HuH-7 (cell line): ENCODE results near the gene LHFPL2.
A peak's percentile ranks its signal among the peaks of the same experiment; 100 is the strongest.
"Not testable (repeated sequence)": the region's sequence is repeated elsewhere in the genome, so short reads cannot be mapped to it uniquely, and the experiment has no call there.

ENCODE experiments used
- DNase-seq: peaks from one replicate; pipeline ENCODE4 v3.0.0; 2011; ENCODE audit warnings: low spot score

LHFPL2 gene

GRCh38 chr5:78648359-78649210 lies at the start of gene LHFPL2:
TSS of gene LHFPL2 (minus strand) at chr5:78648772. CDS start at chr5:78510213, 138,559 bp downstream.
- DNase-seq, result peak; percentile 74

DNA sequence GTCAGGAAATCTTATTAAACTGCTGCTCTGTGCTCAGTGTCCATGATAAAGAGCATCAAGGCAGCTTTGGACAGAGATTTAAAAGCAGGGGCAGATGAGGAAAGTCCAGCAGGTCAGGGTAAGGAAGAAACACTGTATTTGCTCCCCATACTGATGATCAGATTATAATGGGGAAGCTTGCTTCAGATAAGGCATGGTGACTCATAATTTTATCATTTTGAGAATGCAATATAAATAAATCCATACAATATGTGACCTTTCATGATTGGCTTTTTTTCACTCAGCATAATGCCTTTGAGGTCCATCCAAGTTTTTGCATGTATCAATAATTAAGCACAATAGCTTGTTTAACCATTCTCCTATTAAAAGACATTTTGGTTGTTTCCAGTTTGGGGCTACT lies 48.1 kb upstream of the LHFPL2 start:
- DNase-seq, result no peak

- not testable (repeated sequence) for DNase-seq
Observed at GRCh38 chr5:78696052-78696451, 47.5 kb upstream of the LHFPL2 start.

DNA sequence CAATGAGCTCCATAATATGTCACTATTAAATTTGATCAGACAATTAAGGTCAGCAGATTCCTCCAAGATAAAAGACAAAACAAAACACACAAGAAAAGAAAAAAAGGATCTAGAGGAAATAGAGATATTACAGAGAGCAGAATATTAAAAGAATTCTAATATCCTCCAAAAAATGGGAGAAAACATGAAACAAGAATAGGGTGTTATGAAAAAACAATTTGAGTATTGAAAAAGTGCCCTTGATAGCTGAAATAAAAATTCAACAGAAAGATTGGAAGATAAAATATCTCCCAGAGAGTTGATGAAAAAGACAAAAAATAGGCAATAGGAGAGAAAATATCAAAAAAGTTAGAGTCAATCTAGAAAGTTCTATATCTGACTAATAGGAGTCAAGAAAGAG lies 44.8 kb upstream of the LHFPL2 start:
- no peak for DNase-seq

DNA sequence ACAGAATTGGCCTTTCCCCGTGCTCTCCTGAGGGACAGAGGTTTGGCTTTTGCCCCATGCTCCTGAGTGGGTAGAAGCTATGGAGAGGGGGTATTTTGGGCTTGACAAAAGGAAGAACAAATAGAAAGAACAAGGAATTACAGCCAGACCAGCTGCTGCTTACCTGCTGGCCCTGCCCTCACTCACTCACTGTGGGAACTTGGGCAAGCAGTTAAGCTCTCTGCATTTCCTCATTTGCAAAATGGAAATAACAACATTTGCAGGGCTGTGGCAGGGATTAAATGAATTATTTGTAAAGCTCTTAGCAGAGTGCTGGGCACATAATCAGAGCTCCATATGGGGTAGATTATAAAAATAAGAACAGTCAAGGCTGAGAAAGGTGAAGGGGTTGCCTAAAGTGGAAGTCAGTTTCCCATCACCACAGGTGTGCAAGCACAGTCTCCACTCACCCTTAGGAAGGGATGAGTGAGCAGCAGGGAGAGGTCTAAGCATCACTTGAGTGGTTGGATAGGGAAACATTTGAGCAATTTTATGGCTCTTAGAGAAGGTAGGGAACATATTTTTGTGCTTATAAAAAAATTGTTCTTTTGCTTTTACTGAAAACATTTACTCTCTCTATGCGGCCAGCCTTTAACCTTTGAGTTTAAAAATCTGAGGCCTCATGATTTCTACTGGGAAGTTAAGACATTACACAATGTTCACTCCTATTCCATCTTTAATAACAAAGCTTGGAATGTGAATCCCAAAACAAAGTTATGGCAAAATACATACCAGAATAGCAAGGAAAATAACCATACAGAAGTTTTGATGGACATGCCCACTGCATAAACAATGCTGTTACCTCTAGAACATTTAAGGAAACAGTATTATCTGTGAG lies 42.8 kb upstream of the LHFPL2 start:
- no peak for DNase-seq

- DNase-seq, result no peak
Observed at GRCh38 chr5:78690253-78690972, 41.8 kb upstream of the LHFPL2 start.

DNA sequence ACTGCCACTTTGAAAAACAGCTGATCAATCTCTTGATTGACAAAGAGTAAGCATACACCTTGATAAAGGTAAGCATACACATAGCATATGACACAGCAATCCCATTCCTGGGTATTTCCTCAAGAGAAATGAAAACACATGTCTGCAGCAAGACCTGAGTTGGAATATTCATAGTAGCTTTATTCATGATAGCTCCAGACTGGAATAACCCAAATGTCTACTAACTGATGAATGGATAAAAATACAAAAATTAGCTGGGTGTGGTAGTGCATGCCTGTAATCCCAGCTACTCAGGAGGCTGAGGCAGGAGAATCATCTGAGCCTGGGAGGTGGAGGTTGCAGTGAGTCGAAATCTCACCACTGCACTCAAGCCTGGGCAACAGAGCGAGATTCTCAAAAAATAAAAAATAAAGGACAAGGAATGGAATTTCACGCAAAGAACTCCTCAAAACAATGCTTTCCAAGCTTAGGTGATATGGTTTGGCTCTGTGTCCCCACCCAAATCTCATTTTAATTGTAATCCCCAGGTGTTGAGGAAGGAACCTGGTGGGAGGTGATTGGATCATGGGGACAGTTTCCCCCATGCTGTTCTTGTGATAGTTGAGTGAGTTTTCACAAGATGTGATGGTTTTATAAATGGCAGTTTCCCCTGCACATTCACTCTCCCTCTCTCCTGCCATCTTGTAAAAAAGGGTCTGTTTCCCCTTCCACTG lies 41.1 kb upstream of the LHFPL2 start:
- no peak for DNase-seq

DNA sequence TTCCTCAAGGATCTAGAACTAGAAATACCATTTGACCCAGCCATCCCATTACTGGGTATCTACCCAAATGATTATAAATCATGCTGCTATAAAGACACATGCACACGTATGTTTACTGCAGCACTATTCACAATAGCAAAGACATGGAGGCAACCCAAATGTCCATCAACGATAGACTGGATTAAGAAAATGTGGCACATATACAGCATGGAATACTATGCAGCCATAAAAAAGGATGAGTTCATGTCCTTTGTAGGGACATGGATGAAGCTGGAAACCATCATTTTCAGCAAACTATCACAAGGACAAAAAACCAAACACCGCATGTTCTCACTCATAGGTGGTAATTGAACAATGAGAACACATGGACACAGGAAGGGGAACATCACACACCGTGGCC lies 38.9 kb upstream of the LHFPL2 start:
- DNase-seq, result not testable (repeated sequence)

DNA sequence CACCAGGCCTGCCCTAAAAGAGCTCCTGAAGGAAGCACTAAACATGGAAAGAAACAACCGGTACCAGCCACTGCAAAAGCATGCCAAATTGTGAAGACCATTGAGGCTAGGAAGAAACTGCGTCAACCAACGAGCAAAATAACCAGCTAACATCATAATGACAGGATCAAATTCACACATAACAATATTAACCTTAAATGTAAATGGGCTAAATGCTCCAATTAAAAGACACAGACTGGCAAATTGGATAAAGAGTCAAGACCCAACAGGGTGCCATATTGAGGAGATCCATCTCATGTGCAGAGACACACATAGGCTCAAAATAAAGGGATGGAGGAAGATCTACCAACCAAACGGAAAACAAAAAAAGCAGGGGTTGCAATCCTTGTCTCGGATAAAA lies 35.3 kb upstream of the LHFPL2 start:
- DNase-seq, result not testable (repeated sequence)

DNA sequence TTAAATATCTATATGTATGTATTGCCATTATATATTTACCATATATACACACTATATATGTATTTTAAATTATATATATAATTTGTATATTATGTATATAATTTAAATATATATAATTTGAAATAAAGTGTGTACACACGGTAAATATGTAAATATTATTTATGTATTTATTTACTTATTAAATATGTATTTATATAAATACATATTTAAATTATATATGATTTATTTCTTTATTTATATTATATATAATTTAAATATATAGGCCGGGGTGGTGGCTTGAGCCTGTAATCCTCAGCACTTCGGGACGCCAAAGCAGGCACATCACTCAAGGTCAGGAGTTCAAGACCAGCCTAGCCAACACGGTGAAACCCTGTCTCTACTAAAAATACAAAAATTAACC lies 31.3 kb upstream of the LHFPL2 start:
- DNase-seq, result no peak

DNA sequence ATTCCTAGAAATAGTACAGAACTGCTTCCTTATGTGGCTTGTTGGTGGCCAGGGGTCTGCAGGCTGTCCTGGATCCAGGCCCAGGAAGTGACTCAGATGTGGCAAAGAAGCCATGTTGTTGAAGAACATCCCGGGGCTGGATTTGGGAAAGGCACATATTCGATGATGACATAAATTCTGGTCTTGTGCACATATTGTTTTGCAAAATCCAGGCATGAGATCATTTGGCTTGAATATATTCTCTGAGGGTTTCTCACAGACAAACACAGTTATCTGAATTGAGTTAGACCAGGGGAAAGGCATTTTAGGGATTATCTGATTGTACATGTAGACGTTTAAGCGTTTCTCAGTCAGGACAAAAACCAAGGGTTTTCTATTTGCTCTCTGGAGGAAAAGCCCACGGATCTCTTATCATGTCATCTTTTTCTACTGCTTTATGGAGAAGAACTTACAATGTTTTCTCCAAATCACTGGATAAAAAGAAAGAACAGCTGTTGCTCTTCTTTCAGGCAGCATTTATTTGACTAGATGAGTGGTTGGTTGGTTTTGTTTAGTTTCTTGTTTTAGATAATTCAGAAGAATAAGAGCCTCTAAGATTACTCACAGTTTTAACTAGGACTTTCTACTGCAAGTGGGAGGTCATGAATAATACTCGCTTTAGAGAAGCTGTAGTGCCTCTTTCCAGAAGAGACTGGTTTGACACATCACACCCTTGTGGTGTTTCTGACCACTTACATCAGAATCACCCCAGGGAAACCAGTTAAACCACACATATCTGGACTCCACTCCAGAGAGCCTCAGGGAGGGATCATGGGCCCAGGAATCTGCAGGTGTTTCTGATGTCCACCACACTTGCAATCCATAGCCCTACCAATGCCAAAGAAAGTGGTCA lies 29.5 kb upstream of the LHFPL2 start:
- DNase-seq, result no peak

DNA sequence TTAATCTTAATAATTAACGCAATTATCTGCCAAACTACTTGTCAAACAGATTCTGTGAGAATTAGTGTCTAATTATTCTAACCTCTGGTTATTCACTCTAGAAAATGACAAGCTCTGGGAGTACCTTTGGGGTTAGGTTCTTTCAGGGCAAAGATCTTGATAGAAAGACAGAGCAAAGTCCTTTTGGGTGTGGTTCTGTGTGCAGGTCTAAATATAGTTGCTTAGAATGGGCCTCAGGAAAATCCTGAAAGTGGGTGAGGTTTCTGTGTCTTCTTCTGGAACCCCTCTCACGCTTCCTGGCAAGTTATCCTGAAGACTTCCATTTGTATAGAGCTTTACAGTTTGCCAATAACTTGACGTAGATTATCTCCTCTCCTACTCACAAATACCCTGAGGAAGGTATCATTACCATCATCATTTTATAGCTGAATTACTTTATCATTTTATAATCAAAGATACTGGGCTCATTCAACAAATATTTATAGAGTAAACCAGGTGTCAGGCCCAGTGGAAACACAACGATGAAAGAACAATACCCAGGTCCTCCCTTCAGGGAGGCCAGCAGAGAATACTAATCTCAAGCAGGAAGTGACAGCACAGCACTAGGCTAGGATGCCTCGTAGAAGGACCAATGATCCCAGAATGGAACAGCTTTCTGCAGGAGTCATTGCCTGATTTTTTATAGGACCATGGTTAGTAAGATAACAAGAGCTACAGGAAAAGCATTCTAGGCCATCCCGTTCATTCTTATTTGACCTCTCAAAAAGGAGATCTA lies 27.6 kb upstream of the LHFPL2 start:
- no peak for DNase-seq

GRCh38 chr5:78673827-78674226 lies 25.3 kb upstream of the LHFPL2 start:
- DNase-seq, result not testable (repeated sequence)

- DNase-seq, result no peak
Observed at GRCh38 chr5:78672154-78672553, 23.6 kb upstream of the LHFPL2 start.

DNA sequence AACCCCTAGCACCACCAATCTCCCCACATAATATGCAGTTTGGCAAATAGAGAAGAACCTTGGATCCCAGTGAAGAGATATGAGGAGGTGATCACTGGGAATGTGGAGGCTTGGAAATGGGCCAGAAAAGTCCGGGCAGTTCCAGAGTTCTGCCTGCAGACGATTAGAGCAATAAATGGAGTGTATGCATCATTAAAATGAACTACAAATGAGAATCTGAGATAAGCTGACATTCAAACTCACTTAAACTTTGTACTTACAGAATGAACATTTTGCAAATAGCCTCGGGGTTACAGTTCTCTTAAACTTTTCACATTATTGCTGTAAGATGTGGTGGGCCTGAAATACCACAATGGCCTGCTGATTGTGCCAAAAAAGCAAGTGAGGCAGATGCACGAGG lies 23.0 kb upstream of the LHFPL2 start:
- DNase-seq, result no peak

- no peak for DNase-seq
Observed at GRCh38 chr5:78670701-78671269, 22.2 kb upstream of the LHFPL2 start.

DNA sequence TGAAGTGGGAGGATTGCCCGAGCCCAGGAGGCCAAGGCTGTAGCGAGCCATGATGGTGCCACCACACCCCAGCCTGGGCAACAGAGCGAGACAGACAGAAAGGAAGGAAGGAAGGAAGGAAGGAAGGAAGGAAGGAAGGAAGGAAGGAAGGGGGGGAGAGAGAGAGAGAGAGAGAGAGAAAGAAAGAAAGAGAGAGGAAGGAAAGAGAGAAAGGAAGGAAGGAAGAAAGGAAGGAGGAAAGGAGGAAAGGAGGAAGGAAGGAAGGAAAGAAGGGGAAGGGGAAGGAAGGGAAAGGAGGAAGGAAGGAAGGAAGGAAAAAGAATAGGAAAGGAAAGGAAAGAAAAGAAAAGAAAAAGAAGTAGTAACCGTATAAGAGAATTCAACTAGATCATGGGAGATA lies 20.8 kb upstream of the LHFPL2 start:
- DNase-seq, result no peak

DNA sequence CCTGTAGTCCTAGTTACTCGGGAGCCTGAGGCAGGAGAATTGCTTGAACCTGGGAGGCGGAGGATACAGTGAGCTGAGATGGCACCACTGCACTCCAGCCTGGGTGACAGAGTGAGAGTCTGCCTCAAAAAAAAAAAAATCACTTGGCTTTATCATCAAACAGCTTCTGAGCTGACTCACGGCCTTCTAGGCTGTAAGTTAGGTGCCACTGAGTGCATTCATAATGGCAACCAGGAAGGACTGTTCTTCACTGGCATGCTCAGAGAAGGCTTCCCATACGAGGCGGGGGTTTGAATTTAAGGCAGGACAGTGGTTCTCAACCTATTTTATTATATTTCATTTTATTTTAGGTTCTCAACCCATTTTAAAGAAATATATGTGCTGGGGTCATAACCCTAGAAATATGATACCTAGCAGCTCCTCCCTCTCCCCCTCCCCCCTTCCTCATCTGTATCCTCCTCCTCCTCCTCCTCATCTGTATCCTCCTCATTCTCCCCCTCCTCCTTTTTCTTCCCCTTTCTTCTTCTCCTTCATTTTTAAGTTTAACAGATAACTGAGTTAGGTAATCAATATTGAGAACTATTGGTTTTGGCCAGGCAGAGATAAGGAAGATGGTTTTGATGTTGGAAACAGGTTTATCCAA lies 19.0 kb upstream of the LHFPL2 start:
- DNase-seq, result no peak

- not testable (repeated sequence) for DNase-seq
Observed at GRCh38 chr5:78666975-78667374, 18.4 kb upstream of the LHFPL2 start.
